HG02970 (cell line): Measurements from ENCODE around the gene MRC2.
"Not testable (repeated sequence)": the region's sequence is repeated elsewhere in the genome, so short reads cannot be mapped to it uniquely, and the experiment has no call there.

Source experiments
- ATAC-seq: cut with Tn5 transposase; IDR thresholded peaks from one replicate; pipeline ENCODE4 v1.9.1; 2021; ENCODE audit warnings: mild to moderate bottlenecking, moderate library complexity, moderate number of reproducible peaks; ENCODE audit not compliant: unreplicated experiment, low FRiP score

Gene MRC2

DNA sequence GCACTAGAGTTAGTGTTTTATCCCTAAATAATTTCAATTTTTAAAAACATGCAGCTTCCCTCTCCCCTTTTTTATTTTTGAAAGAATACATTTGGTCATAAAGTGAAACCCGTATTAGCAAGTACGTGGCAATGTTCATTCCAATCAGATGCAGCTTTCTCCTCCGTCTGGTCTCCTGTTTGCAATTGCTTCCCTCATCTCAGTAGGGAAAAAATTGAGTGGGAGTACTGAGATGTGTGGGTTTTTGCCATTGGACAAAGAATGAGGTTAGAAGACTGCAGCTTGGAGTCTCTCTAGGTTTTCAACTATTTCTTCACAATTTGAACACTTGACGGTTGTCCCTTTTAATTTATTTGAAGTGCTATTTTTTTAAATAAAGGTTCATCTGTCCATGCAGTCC lies 14.4 kb upstream of the MRC2 start:
- not testable (repeated sequence) for ATAC-seq

DNA sequence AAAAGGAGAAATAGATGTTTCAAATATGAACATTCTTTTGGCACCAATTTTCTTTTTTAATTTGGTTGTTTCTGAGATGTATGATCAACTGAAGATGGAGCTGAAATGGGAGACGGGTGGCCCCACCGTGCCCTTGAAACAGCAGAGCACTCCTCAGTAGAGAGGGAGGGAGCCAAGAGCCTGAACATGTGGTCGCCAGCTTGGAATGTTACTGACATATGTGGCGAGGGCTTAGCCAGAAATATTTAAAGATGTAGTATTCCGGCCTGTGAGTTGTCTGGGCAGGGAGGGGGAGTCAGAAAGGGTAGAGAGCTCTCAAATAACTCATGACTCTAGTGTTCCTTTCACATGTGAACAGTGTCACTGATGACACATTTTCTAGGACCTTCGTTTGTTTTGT lies 13.3 kb upstream of the MRC2 start:
- no peak for ATAC-seq

DNA sequence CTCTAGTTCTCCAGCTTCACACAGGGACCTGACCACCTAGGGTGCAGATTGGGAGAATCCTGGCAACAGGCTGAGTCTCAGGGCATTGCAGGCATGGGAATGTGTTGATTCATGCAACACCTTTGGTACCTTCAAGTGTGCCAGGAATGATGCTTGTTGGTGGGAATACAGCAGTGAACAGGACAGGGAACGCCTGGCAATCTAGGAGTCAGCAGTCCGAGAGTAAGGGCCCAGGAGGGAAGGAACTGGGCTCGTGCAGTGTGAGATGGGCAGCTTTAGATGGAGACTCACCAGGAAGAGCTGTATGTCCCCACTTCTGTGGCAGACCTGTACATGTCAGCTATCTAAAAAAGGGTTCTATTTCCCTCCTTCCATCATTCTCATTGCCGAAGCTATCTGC lies 12.0 kb upstream of the MRC2 start:
- ATAC-seq: no peak

DNA sequence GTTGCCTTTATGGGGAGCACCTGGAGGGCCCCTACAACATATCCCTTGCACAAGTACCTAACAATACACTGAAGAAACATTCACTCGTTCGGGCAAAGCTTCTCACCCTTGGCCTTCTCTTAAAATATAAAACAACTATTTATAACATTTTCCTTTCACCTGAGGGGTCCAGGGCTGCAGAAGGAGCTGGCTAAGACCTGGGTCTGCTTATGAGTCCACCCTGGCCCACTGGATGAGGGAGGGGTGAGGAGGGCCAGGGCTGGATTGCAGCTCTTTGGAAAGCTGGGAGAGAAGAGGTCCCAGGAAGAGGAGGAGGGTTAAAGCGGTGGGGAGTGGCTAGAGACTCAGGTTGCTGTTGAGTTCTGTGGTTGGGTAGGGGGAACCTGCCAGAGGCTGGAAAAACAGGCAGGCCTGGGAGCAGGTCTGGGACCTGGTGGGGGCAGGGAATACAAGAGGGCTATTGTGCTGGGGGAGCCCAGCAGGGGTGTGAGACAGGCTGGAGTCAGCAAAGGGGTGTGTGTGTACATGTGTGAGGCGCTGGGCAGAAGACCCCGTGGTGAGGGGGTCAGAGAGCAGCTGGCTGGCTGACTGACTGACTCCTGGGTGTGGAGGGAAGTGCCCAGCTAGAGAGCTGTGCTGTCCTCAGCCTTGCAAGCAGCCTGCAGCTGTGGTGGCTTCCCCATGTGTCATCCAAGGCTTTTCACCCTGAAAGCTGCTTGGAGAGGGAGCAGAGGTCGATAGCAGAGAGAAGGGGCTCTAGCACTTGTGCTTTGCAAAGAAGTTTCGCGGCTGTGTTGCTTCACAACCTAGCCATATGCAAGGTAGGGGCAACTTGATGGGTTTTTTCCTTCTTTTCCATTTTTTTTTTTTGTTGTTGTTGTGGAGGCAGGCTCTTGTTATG lies 10.2 kb upstream of the MRC2 start:
- ATAC-seq: no peak

DNA sequence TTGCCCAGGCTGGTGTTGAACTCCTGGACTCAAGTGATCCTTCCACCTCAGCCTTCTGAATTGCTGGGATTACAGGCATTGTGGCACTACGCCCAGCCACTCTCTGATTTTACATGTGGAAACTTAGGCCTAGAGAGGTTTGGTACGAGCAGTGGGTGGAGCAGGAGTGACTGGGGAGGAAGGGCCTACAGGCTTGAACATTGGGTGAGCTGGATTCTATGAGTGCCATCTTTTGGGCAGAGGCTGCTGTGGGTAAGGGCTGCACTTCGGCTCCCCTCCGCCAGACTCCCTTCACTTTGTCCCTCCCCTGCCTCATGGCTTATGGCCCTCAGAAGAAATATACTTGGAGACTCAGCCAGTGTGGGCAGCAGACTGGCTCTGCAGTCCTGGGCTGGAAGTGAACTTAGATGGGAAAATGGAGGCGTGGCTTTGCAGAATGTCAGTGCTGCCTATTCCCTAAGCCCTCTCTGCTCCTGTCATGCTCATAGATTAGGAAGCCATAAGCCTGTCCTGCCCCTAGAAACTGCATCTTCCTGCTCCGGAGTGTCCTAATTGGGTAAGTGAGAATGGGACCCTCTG lies 9.5 kb upstream of the MRC2 start:
- ATAC-seq: no peak

DNA sequence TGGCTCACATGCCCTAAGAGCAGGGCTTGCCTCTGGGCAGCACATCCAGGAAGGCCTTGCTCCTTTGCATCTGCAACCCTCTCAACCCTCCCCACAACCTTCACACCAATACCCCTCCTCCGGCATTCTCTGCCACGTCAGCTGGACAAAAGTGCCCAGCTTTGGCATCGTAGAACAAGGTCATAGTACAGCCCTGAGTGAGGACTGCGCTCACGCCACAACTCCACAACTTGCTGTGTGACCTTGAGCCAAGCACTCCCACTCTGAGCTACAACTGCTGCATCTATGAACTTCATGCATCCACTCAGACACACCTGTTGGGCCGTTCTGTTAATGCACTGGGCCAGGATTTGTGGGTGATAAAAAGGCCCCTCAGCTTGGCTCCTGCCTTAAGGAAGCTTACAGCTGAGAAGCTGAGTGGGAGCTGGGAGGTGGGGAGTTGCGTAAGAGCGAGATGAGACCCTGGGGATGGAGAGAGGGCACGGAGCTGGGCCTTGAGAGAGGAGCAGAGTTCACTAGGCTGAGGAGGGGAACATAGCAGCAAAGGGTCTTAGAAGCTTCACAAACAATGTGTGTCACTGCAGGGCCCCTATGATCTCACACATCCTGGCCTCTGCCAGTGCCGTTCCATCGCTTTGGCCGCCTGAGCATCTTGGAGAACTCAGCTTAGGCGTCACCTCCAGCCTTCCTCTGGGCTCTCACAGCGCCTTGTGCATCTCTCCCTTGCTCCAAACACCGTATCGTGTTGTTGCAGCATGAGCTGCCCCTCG lies 8.6 kb upstream of the MRC2 start:
- no peak for ATAC-seq

DNA sequence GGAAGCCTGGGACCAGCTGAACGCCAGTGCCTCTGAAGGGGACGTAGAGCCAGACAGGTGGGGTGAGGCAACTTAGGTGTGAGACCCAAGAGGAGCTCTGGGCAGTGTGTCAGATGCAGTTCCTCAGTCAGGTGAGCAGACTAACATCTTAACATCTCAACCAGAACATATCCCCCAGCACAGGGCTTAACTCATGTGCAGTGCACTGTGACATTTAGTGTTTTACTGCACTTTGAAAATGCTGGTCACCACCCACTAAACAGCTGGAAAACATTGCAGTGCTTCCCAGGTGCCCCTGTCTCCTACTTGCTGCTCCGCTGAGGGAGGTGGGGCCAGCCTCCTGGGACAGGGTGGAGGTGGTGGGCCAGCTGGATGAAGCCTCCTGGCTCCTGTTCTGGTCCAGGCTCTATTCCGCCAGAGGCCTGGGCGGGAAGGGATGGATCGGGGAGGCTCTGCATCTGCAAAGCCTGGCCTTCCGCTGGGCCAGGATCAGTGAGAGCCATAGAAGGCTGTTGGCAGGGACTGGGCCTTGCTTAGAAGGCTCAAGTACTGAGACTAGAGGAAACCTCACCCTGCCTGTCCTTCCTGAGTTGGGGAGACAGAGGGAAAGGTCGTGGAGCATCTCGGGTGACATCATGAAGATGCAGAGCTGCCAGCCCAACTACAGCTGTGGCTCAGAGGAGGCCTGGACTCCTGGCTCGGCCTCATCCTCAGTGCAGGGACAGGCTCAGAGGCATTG lies 7.9 kb upstream of the MRC2 start:
- no peak for ATAC-seq

DNA sequence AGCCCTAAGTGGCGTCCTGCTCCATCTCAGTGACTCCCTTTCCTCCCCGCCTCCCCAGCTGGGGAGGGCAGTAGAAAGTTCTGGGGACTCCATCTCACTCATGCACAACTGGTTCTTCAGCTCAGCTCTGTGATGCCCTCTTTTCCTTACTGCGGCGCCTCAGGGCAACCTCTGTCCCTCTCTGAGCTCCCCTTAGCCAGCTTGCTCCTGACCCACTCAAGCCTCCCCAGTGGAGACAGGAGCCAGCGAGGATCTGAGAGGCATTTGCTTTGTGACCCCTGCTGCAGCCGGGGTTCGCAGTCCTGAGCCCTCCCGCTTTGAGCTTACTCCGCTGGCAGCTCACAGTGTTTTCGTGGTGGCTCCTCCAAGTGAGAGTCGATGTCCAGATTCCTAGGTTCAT lies 6.2 kb upstream of the MRC2 start:
- no peak for ATAC-seq

DNA sequence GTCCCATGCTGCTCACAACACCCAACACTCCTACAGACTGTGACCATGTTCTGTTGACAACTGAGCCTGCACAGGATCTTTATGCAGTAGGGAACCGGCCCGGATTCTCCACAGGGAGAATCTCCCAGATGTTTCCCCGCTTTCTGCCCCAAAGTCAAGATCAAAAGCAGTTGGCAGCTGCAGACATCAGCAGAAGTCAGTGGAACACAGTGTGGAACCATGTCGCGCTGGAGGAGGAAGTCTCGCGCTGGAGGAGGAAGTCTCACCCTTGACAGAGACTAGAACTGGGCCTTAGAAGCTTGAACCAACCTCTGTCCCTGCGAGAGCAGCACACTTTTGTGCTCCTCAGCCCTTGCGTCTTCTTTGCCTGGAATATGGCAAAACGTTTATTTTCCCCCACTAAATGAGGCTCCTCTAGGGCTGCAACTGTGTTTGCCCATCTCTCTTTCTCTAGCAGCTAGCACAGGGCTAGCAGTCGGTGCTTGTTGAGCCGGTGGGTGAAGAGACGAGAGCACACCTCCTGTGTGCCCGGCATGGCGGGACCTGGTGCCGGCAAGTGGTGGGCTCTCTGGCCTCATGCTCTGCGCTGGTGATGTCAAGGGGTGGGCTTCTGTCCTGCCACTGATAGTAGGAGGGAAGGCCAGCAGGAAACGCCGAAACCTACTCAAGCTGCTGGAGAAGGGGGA lies 2.1 kb upstream of the MRC2 start:
- no peak for ATAC-seq

DNA sequence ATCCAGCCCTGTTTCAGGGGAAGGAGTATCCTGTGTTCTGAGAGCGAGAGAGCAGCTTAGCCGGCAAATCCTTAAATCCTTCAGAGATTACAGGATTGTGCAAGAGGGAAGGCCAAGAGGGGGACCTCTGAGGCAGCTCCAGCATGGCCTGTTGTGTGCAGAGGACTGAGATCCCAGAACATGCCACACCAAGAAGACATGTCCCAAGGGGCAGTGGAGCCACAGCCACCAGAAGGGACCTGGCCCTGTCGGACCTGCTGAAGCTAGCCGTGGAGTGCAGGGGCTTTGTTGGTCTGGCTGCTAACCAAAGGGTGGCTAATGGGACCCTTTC lies 1.6 kb upstream of the MRC2 start:
- ATAC-seq: no peak

DNA sequence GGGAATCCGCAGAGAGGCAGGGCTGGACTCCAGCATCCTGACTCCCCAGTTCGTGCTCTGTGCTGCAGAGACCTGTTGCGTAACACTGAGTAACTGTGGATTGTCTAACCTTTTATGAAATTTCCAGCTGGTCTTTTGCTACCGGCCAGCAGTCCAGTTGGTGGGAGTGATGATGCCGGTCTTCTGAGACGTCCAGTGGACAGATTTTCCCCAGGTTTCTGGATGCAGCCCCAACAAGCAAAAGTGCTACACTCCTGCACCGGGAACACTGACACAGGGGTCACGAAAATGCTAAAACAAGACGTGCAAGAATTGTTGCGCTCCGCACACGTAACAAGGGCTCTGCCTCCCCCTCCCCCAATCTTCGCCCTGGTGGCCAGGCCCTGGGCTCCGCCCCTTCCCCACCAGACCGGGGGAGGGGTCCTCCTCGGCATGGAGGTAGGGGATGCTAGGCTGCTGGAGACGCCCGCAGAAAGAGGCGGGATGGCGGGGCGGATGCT lies 701 bp upstream of the MRC2 start:
- ATAC-seq: no peak

DNA sequence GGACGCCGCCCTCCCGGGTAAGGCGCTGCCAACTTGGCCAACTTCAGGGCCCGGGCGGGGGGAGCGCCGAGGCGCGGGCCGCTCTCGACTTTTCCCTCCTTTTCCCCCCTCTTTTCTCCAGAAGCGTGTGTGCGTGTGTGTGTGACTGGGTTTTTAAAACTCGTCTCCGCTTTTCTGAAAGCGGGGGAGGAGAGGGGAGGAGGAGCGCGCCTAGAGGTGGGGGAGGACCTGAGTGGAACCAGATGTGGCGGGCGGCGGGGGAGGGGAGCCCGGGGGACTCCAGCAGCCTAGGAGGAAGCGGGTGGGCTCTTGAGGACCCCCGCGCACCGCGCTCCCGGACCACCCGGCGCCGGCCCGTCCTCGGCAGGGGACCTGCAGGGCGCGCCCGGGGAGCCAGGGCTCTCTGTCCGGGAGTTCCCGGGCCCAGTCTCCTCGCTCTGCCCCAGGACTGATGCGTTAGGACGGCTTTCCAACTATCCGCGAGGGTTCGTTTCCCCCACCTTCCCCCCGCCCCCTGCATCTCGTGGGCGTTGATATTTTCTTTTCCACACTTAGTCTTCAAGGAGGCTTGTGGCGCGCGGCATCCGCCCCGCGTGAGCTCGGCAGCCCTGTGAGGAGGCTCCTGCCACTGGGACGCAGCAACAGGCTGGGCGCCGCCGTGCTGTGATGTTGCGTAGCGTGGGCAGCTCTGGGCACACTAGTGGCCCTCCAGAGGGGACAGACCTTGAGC lies 599 bp downstream of the MRC2 start:
- ATAC-seq: no peak

DNA sequence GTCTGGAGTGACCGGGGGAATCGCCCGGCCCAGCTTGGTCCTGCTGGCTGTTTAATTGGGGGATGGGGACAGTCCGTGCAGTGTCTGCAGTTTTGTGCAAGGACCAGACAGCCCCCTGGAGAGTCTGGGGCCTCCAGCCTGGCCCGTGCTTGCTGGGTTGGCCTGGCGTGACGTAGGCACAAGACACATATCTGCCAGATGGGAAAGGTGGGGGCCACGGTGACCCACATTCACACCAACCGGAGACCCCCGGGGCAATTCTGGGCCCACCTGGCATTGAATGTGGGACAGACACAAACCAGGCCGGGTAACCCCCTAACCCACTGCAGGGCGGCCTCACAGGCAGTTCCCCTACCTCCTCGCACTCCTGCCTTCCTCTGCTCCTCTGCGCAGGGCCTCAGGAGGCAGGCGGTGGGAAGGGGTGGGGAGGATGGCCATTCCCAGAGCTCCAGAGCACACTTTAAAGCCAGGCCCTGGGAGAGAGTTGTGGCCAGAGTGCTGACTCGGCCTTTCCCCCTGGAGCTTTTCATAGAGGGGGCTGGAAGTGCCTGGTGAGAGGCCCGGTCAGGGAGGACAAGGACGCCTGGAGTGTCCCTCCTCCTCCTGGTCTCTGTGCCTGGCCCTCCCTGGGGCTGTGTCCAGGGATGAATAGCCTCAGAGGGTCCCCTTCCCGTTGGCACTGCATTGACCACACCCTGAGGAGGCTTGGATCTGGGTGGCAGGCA lies 1.5 kb downstream of the MRC2 start:
- ATAC-seq: no peak

DNA sequence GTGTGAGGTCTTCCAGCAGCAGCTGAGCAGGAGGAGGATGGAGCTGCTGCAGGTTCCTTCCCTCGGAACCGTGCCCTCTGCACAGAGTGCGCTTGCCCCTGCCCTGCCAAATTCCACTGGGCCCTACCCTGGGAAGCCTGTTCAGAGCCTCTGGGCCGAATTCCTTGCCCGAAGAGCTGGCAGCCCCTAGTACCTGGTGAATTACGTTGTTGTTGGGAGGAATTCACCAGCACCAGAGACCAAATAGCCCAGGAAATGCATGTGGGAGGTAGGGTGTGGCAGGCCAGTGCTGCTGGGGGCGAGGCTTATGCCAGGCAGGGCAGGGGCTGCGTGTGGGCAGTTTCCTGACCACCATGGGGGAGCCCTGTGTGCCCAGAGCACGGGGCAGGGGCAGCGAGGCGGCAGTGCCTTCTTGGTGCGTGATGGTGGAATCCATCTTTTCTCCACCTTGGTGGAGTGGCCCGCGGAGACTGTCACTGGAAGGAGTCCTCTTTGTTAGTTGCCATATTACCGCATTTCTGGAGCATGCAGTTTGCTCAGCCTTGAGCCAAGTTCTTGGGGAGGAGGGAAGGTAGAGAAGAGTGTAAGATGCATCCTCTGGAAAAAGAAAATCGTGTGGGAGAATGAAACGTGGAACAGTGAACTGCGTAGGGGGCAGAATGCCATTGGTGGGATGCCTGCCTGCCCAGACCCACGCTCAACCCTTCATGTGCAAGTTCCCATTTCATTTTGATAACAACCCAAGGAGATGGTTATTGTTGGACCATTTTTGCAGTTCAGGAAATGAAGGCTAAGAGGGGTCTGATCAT lies 2.3 kb downstream of the MRC2 start:
- ATAC-seq: no peak

DNA sequence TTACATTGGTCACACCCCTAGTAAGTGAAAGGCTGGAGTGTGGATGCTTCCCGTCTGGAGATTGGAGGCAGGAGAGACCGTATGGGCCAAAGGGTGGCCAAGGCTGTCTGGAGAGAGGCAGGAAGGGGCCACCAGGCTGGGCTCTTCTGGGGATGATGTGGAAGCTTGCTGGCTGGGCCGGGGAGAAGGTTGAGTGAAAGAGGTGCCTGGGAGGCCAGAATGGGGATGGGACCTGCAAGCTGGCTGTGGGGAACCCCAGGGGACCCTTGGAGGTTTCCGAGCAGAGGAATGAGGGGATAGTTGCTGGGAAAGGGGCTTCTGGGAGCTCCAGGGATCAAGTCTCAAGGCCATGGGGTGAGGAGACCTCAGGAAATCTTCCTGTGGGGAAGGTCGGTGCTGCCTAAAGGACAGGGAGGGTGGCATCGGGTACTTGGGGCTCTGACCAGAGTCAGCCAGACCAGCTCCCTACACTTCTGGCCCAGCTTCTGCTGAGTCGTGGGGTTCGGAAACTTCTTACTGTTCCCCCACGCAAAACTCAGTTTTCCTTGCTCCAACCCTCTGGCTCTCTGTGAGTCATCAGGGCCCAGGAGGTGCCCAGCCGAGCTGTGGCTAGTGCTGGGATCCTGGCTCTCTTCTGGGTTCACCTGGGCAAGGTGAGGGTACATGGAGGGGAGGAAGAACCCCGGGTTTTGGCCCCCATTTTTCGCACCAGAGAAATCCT lies 3.1 kb downstream of the MRC2 start:
- no peak for ATAC-seq

DNA sequence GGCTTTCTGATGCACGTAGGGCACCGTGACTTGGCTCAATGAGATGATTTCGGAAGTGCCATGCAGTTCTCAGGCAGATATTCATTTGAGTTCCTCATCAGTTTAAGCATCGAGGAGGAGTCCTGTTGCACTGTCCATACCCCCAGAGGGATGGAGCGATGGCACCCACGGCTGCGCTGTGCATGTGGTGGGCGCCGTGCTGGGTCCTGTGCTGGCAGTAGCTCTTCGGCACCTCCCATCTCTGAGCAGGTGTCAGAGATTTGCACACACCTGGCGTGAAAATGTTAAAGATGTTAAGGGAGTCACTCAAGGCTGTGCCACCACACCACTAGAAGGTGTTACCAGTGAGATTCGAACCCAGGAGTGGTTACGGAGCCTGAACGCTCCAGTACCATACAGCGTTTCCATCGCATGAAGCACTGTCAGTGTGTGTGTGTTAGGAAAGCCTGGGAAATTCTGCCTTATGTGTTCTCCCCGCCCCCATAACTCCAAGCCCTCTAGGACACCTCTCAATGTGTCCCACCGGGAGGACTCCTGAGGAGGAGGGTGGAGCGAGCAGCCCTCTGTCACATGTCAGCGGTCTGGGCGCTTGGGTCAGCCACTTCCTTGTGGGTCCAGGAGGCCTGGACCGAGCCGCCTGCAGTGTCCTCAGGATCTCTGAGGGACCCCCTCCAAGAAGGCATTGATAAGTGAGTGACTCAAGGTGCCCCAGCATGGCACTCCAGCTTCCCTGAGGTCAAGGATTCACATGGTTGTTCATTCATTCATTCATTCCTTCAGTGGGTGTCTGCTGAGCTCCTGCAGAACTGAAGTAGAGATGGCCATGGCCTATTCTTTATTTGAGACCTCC lies 3.8 kb downstream of the MRC2 start:
- no peak for ATAC-seq
